DMS 273 treated with DMSO at 0.1 percent for 48 hours (cell line): ENCODE results near the gene KCNAB2.
"Not testable (repeated sequence)": the region's sequence is repeated elsewhere in the genome, so short reads cannot be mapped to it uniquely, and the experiment has no call there.

ENCODE experiments used
- DNase-seq: peaks from one replicate; lab custom pipeline; 2025; lab: John Stamatoyannopoulos, UW

Gene KCNAB2

DNA sequence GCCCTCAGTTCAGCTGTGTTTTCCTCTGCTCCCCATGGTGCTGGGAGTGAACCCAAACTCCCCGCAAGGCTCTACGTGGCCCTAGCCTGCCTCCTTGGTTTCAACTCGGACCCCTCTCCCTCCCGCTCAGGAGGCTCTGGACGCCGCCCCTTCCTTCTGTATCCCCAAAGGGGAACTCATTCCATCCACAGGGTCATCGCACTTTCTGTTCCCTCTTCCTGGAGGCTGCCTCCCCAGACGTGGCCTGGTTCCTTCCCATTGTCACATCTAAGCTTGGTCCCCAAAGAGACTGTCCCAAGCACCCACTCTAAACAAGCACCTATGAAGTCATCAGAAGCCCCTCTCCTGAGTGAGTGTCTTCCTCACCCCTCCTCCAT is 10.9 kb downstream of the KCNAB2 start:
- DNase-seq, result no peak

DNA sequence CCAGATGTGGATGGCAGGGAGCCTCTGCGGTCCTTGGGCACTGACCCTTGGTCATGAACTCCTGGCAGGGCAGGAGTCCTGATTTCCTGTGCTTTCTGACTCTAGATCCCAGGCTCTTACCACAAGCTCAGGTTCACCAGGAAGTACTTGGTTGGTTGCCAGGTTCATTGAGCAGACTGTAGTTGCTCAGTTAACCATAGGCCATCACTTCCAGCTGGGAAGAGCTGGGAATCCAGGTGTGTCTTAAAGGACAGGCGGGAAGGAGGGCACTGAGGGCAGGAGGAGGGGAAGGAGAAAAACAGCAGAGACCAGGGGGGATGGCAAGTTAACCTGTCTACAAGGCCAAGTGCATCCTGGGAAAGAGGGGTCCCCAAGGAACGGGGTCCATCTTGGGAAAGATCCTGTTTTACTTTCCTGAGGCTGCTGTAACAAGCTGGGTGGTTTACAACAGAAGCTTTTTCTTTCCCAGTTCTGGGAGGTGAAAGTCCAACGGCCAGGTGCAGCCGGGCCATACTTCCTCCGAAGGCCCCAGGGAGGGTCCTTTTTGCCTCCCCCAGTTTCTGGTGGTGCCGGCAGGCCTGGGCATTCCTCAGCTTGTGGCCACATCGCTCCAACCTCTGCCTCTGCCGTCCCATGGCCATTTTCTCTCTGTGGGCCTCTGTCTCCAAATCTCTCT is 11.6 kb downstream of the KCNAB2 start:
- no peak for DNase-seq

DNA sequence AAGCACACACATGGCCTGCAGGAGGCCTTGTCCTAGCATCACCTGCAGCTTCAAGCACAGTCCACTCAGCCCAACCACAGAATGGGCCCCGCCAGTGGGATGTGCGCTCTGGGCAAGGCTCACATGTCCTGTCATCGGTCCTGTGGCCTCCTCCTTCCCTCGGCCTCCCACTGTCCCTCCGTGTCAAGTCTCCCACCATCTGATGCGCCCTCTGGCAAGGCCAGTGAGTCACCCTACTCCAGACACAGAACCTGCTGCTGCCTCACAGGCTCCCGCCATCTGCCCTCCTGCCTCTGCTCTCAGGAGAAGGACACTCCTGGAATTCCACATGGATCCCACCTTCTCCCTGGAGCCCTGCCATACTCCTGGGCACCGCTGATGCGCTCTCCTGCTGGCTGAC is 14.2 kb downstream of the KCNAB2 start:
- DNase-seq, result peak; percentile 60

DNA sequence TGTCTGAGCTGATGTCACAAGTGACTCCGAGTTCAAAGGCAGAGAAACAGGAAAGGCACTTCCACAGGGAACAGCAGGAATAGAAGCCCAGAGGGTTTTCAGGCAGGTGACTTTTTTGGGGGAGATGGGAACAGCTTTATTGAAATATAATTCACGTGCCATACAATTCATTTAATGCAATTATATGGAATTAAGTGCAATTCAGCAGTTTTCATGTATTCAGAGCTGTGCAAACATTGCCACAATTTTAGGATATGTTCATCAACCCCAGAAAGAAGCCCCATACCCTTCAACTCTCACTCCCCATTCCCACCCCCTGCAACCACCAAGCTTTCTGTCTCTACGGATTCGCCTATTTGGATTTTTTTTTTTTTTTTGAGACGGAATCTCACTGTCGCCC is 17.0 kb downstream of the KCNAB2 start:
- no peak for DNase-seq

DNA sequence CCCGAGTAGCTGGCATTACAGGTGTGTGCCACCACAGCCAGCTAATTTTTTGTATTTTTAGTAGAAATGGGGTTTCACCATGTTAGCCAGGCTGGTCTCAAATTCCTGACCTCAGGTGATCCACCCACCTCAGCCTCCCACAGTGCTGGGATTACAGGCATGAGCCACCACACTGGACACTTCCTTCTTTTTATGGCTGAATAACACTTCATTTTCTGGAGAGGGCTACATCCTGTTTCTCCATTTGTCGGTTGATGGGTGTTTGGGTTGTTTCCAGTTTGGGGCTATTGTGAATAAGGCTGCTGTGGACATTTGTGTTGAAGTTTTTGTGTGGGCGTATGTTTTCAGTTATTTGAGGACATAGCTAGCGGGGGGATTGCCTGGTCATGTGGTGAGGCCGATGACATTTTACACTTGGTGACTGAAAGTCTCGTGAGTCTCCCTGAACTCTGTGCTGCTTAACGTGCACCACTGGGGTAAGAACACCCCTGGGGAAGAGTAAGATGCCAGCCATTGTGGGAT is 17.9 kb downstream of the KCNAB2 start:
- DNase-seq, result not testable (repeated sequence)

DNA sequence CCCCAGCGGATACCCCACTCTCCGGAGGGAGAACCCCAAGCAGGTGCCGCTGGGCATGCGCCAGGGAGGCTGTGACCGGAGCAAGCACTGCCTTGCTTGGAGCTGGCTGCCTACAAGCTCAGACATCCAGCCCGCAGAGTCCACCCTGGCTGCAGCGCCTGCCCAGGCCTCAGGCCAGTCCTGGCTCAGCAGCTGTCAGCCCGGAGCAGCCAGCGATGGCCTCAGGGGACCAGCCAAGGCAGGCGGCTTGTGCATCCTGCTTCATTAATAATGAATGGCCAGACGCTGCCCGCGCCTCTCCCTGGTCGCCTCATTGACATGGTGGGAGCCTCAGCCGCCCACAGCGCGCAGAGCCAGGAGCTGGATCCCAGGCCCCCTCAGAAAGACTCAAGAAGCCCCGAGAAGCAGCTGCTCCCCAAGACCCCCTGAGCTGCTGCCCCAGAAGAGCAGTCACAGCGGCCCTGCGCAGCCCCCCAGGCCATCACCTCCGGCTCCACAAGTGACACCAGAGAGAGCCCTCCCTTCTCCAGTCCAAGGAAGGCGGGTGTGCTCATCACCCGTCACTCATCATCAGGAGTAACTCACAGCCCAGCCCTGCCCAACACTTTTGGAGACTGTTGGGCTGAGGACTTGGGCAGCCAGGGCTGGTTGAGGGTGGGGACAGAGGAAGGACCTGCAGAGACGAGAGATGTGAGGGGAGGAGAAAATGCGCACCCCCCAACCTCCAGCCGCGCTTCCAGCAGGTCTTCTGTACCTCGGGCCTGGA is 19.6 kb downstream of the KCNAB2 start:
- no peak for DNase-seq

DNA sequence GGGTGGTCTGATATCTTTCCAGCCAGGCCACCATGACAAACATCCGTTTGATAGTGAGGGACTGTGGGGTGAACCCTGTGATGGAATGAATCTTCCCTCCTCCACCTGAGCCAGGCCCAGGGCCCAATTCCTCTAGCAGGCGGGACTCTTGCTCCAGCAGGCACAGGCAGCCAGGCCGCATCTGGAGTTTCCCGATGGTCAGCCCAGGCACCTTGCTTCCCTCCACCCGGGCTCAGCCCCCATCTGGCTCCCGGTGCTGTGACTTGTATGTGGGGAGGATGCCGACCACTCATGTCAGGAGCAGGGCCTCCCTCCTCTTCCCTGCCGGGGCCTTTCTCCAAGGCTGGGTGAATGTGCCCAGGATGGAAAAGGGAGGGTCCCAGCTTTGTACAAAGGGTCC is 21.0 kb downstream of the KCNAB2 start:
- DNase-seq, result no peak

DNA sequence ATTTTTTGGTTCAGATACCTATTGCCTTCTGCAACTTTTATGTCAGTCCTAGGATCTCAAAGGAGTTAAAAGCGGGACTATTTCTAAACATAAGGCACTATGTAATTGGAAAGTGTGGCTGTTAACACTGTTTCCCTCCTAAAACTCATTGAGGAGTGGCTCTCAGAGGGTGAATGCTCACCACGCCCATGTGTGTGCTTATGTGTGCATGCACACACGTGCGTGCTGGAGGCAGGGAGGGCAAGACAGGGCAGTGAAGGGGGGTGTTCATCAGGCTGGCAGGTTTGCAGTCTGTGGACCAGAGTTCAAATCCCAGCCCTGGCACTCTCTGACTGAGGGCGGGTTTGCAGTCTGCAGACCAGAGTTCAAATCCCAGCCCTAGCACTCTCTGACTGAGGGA is 22.4 kb downstream of the KCNAB2 start:
- DNase-seq, result no peak

DNA sequence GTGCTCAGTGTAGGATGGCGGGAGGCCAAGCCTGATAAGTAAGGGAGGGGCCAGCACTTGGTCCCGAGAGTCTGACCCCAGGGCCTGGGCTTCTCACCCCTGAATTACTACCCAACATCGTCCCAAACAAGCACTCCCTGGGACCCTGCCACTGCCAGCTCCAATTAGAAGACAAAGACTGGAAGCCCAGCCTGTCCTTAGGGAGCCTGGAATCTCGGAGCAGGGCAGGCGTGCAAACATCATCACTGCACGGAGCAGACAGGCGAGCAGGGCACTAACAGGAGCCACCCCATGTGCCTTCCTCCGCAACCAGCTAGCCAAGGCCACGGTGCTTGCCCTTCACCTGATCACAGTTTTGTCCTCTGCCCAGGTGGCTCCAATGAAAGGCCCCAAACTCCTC is 23.2 kb downstream of the KCNAB2 start:
- no peak for DNase-seq

DNA sequence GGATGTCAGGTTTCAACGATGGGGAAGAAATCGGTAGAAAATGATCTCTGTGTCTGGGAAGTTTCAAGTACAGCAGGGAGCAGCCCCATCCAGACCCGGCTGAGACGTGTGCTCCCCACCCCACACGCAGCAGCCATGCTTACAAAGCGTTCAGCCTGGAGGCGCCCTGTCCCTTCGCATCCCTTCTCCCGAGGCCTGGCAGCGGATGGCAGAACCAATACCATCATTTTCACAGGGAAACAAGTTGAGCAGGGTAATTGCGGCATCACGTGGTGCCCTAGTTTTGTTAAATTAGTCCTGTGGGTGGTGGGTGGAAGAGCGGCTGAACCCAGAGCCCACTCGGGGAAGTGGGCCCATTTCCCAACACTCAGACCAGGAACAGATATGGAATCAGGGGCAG is 23.9 kb downstream of the KCNAB2 start:
- no peak for DNase-seq

DNA sequence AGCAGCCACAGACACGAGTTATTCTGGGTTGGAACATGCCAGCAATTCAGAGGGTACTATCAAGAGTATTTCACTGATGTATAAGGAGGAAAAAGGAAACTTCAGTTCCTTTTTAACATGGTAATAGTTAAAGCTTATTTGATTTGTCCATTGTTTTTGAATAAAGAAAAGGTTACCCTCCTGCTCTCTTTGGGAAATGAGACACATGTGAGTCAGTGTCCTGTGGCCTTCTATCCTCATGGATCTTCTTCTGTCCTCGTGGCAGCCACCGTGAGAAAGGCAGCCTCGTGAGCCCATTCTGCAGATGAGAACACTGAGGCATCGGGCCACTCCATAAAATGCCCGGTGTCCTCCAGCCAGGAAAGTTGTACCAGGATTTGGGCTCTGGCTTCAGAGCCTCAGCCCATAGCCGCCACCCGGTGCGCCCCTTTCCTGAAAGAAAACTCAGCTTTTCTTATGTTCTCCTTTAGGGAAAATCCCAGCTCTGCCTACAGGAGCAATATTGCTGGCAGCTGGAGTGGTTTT is 24.8 kb downstream of the KCNAB2 start:
- DNase-seq, result no peak

DNA sequence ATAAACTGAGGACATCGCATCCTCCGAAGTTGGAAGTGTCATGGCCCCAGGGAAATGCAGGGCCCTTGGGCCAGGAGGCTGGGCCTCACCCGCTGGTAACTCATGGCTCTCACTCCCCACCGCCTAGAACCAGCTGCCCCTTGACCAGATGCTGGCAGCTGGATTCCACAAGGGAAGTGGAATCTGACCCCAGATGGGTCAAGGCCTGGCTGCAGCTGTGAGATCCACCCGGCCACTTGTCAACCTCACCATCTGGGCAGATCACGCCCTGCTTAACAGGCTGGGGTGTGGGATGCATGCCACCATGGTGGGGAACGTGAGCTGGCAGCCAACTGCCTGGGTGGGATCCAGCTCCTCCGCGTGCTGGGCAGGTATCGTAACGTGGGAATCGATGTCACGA is 25.5 kb downstream of the KCNAB2 start:
- no peak for DNase-seq

DNA sequence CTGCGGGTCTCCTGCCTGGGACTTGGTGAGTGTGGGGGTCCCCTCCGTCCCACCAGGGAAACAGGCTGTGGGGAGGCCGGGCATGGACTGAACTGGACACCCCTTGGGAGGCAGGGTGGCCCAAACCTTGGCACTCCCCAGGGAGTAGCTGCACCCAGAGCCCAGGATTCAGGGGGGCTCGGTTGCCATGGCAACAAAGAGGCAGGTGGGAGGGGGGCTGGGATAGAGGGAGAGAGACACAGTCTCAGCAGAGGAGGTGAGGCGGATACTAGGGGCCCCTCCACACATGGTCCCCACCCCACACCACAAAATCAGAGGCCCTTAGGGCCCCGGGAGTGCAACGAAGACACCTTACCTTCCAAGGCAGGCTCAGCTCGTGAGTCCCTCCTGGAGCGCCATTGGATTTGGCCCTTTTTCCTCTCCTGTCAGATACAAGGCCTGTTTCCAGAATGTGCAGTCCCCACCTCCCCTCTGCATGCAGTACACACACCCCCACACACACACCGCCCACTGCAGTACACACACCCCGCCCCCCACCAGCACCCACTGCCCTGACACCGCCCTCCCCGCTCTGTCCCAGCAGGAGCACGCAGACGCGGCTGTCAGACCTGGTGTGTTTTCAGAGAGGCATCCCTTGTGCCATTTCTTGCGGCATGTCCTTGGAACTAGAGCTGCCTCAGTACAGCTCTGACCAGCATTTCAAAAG is 27.2 kb downstream of the KCNAB2 start:
- DNase-seq, result no peak

DNA sequence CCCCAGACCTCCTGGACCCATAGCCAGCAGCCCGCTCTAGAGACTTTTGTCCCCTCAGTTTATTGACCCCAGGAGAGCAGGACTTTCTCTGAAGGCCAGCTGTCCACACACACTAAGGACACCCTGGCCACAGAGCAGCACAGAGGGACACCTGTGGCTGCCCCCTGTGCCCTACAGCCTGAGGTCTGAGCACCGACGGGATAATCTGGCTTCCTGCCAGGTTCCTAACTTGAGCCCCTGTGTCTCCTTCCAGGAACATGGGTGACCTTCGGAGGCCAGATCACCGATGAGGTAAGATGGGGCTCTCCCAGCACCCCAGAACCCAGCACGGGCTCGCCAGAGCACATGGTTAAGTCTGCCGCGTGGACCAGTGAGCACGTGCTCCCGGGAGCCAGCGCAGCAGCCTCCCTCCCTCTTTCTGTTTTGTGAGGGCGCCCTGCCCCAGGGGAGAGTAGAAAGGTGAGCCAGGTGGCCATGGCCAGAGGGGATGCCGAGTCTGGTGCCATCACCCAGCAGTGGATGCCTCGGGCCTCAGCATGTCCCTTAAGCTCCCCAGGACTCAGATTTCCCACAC is 27.9 kb downstream of the KCNAB2 start:
- no peak for DNase-seq

DNA sequence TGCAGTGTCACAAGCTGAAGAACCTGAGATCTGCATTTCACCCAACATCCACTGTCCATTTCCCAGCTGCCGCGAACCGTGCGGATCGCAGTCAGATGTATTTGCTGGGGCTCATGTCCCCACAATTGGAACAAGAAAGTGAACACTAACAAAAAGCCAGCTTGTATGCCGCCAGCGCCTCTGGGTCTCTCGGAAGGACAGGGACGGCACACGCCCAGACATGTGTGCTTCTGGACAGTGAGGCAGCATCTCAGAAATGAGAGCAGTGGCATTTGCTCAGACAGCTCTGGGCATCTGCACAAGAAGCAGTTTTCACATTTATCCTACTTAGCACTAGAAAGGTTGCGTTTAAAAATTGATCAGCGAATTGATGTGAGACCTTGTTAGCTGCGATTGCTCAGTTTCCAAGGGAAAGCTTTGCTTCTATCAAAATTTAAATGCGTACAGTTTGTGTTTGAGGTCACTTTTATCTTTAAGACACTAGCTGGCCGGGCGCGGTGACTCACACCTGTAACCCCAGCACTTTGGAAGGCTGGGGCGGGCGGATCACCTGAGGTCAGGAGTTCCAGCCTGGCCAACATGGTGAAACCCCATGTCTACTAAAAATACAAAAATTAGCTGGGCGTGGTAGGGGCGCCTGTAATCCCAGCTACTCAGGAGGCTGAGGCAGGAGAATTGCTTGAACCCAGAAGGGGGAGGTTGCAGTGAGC is 28.7 kb downstream of the KCNAB2 start:
- no peak for DNase-seq

DNA sequence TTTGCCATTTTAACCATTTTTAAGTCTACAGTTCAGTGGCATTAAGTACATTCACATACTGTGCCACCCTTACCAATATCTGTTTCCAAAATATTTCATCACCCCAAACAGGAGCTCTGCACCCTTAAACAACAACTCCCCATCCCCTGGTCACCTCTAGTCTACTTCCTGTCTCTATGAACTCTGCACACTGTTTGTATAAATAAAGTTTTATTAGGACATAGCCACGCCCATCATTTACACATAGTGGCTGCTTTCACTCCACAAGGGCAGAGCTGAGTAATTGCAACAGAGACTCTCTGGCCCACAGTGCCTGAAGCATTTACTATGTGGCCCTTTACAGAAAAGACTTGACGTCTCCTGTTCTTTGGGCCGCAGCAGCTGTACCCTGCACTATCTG is 30.1 kb downstream of the KCNAB2 start:
- DNase-seq, result no peak

DNA sequence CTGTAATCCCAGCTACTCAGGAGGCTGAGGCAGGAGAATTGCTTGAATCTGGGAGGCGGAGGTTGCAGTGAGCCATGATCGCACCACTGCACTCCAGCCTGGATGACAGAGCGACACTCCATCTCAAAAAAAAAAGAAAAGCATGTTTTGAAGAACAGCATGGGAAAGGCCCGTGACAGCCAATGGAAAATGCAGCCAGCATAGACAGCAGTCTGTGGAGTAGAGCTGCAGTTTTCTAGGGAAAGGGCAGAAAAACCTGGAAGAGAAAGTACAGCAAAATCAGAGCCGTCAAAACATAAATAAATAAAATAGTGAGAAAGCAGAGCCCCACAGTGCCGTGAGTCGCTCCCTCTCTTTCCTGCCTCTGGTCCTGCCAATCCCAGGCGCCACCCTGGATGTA is 31.4 kb downstream of the KCNAB2 start:
- DNase-seq, result not testable (repeated sequence)

DNA sequence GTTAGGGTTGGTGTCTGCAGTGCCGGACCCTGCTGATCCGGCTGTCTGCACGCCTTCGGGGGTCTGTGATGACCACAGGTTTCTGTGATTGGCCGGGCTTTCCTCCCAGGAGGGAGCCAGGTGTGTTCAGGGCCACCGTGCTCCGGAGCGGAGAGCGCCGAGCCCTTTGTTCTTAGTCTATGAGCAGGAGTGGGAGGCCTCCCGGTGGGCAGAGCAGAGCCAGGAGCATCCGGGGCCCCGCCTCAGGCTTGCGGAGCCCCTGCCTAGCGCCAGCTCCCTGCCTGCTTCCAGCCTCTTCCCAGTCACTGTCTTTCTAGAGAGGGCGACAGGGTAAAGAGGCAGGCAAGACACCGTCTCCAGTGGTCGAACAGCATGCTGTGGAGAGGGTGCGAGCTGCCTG is 31.8 kb downstream of the KCNAB2 start:
- no peak for DNase-seq

DNA sequence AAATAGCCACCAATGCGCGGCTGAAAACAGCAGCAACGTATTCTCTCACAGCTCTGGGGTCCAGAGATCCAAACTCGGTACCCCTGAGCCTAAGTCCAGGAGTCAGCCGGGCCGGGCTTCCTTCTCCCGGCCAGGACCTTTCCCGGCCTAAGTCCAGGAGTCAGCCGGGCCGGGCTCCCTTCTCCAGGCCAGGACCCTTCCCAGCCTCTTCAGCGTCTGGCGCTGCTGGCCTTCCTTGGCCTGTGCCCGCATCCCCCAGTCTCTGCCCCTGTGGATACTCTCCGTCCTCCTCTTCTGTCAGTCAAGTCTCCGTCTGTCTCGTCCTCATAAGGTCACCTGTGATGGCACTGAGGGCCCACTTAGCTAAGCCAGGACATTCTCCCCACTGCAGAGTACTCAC is 32.2 kb downstream of the KCNAB2 start:
- no peak for DNase-seq

DNA sequence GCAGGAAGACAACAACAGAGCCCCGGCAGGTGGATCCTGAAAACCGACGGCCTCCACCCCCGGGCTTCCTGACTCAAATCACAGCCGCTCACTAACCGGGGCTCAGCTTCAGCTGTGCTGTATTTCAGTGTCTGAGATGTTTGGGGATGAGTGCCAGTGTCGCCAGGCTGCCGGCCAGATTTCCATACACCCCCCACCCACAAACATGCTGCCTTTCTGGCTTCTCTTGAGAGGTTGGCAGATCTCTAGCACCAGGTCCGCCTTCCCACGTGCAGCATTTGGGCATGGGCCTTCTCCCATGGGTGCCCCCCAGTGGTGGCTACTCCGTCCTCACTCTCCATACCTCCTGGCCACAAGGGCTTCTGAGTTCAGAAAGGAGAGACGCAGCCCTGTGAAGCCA is 34.8 kb downstream of the KCNAB2 start:
- no peak for DNase-seq

DNA sequence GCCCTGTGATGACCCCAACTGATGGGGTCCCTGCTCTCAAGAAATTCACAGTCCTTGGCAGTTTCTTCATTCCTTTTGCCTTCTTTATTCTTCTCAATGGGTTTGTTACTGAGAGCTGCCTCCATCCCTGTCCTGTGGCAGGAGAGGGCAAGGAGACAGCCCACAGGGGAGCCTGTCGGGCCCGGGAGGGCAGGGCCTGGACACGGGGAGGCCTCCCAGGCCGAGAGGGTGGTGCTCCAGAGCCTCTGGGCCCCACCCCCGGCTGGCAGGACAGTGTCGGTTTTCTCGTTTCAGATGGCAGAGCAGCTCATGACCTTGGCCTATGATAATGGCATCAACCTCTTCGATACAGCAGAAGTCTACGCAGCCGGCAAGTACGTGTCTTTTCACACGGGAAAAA is 36.2 kb downstream of the KCNAB2 start:
- no peak for DNase-seq
